Raji (cell line): ENCODE results near the gene FAAH.

ENCODE experiments used
- POLR2A ChIP-seq: IDR thresholded peaks from 2 replicates; pipeline ENCODE4 v1.6.1; 2011; ENCODE audit warnings: low read depth, low read length, control low read depth; ENCODE audit not compliant: insufficient read depth

FAAH gene

DNA sequence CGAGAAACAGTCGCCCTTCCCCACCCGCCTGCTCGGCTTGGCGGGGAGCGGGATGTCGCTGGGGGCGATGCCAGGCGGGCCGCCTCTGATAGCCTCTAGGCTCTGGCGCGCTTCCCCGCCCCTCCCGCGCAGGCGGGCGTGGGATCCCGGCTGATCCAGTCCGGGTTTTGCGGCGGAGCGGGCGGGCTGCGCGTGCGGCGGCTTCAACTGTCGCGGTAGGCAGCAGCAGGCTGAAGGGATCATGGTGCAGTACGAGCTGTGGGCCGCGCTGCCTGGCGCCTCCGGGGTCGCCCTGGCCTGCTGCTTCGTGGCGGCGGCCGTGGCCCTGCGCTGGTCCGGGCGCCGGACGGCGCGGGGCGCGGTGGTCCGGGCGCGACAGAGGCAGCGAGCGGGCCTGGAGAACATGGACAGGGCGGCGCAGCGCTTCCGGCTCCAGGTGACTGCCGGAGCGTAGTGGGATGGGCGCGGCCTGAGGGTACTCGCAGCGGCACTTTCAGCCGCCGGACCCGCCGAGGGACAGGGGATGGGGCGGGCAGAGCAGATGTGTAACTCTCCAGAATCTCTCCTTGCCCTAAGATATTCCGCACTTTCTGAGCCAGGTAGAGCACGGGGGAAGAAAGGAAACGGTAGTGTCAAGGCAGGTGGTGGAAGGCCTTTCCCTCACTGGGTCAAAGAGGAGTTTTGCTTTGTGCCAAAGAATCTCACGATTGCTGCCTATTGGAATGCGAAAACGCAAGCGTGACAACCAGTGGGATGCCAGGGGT, at the start of gene FAAH:
FAAH (plus strand) TSS at position 210 of the 764 bp plus-strand sequence; CDS start at position 242, 32 bp downstream.
- TF ChIP-seq POLR2A = no peak

DNA sequence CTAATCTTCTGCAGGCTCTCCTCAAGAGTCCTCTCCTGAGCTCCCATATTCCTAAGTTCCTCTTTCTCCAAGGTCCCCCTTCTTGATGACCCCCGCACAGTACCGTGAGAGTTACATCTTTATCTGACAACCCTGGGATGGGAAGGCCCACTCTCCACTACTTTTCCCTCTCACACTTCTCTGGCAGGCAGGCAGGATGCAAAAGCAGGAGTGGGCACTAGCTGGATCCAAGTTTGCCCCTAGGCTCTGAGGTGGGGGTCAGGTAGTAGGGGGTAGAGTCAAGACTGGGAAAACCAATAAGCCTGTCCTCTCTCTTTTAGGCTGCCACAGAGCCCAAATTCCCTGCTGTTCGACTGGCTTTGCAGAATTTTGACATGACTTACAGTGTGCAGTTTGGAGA, 49.6 kb upstream of the FAAH start:
- no peak for TF ChIP-seq POLR2A

DNA sequence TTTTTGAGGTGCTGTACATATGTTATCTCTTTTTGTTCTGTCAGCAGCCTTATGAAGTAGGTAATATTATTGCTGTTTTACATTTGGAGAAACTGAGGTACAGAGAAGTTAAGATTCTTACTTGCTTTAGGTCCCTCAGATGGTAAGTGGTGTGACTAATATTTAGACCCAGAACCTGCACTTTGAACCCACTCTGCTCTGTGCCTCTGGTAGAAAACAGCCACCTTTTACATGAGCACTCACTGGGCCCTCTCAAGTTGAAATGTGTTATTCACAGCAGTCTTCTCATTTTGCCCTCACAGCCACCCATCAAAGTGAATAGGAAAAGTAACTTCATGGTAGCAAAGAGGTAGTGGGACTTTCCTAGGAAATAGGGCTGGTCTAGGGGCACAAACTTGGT, 48.8 kb upstream of the FAAH start:
- TF ChIP-seq POLR2A = no peak

DNA sequence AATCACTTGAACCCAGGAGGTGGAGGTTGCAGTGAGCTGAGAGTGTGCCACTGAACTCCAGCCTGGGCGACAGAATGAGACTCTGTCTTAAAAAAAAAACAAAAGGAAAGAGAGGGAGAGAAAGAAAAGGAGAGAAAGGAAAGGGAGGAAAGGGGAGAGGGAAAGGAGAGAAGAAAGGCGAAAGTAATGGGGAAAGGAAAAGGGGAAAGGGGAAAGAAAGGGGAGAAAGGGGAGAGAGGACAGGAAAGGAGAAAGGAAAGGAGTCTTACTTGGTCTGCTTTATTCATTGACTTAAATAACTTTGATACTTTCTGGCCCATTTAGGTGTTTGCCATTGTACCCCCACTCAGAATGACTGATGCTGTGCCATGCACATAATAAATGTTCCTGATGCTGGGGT, 41.8 kb upstream of the FAAH start:
- no peak for TF ChIP-seq POLR2A

DNA sequence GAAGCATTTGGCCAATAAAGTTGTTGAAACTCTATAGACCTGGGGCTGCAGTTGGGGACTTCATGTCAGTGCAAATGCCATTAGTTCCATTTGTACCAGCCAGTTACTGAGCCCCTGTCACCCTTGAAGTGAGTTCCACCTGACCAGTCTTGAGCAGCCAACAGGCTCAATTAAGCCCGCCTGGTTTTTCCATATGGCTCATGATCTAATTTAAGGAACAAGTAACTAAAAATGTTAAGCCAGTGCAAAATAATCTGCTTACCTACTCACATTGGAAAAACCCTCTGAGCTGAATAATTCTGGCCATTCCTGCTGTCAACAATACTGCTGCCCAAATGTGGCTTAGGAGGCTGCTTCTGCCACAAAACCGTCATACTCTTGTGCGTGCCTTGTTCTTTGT, 32.0 kb upstream of the FAAH start:
- no peak for TF ChIP-seq POLR2A

DNA sequence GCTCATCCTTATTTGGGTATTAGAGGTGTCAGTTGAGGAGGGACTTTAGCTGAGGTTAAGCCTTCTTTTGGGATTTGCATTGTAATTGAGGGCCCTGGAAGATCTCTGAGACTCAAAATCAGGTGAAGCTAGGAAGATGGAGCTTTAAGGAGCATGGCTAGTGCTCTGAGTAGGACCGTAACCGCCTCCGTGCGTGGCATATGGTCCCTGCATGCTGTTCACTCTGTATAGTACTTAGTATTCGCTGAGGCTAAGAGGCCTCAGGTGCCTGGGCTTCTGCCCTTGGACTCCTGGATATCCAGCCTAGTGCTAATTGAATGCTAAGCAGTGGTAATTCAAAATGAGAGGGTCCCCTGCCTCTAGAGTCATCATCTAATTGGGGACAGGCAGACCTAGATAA, 31.0 kb upstream of the FAAH start:
- TF ChIP-seq POLR2A = no peak

DNA sequence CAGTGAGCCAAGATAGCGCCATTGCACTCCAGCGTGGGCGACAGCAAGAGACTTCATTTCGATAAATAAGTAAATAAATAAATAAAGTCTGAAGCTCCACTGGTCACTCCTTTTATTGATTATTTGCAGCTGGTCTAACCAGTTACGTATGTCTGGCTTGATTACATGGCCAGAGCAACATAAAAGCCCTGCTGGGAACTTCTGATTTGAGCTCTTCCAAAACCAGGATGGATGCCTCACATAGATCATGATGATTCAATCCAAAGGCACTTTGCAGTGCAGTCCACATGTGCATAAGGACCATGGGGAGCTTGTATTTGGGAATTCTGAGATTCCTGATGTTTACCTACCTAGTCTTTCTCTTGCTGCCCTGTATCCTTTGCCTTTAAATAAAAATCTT, 29.5 kb upstream of the FAAH start:
- TF ChIP-seq POLR2A = no peak

DNA sequence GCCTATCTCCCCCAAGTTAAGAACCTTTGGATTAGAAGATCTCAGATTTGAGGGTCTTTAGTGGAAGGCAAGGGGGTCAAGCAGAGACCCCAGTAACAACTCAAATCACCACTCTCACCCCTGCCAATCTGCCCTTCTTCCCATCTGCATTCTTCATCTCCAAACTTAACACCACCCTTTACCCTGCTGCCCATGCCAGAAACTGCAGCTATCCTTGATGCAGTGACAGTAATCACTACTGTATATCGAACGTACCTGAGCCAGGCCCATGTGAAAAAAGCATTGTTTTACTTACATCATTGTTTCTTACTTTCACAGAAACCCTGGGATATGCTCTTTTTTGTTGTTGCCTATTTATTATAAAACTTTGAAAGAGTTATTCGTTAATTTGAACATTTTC, 27.0 kb upstream of the FAAH start:
- TF ChIP-seq POLR2A = no peak

DNA sequence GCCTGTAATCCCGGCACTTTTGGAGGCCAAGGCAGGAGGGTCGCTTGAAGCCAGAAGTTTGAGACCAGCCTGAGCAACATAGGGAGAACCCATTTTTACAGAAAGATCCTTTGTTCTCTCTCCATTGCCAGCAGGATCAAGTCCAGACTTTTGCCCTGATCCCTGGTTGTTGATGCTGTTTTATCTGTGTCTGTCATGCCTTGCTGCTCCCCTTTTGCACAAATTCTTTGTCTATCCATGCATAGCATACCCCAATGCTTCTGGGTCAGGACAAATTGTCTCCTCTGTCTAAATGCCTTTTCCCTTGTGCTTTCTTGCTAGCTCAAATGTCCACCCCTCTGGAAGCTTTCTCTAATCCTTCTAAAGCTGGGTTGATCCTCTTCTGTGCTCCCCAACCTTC, 25.3 kb upstream of the FAAH start:
- no peak for TF ChIP-seq POLR2A

DNA sequence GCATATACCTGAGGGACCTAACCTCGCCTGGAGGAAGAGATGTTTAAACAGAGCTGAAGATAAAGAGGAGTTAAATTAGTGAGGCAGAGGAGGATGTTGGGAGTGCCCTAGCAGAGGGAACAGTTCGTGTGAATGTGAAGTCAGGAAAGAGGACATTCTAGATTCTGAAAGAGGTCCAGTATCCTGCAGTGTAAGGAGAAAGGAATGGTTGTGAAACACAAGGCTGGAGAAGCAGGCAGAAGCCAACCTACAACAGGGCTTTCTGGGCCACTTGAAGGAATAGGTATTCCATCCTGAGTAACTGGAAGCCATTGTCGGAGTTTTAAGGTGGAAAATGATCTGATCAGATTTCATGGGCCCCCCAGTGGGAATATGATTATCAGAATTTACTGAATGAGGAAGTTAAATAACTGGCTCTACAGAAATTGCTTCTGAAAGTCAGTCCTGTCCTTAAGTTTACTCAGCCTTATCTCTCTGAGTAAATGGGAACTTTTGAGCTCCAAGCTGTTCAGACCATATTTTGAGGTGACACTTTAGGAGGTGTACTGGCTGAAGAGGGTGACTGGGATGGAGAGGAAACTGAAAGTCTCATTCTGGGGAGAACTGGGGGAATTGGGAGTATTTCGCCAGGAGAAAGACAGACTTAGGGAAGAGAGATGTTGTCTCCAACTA, 24.4 kb upstream of the FAAH start:
- TF ChIP-seq POLR2A = no peak

DNA sequence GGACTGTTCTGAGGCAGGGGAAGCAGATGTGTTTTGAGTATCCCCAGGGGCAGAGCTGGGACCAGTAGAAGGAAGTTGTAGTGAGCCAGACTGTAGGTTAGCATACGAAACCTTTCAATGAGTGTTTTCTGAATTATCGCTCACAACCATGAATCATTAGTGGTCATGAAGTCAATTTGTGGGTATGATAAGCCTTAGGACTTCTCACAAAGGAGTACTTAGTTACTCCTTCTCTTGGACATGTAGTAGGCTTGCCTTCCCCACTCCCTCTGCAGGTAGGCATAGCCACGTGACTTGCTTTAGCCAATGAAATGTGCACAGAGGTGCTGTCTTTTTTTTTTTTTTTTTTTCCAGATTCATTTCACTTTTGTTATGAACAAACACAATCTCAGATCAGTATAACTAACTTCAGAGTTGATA, 23.9 kb upstream of the FAAH start:
- no peak for TF ChIP-seq POLR2A

DNA sequence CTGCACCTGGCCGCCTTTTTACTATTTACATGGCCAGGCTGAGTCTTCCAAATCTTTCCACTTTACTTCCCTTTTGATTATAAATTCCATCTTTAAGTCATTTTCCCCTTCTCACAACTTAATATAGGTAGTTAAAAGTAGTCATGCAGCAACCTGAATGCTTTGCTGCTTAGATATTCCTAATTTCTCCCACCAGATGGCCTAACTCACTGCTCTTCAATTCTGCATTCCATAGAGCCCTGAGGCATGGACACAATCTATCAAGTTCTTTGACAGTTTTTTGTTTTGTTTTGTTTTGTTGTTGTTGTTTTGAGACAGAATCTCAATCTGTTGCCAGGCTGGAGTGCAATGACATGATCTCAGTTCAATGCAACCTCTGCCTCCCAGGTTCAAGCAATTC, 21.7 kb upstream of the FAAH start:
- no peak for TF ChIP-seq POLR2A

DNA sequence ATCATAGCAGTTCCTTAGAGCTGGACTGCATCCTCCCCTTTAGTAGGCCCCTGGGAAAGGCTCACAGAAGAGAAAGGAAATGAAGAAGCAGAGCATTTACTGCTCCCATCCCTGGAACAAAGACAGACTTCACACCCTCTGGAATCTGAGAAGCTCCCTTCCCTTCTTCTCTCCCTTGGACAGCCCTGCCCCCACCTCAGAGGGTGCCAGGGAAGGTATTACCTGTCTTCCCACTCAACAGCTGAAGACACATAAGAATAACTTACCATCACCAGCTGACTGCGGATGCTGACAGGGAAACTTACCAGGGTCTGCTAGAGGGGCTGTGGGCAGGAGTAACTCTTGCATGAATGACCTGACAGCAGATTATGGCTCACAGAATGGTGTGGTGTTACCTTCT, 14.1 kb upstream of the FAAH start:
- TF ChIP-seq POLR2A = no peak

DNA sequence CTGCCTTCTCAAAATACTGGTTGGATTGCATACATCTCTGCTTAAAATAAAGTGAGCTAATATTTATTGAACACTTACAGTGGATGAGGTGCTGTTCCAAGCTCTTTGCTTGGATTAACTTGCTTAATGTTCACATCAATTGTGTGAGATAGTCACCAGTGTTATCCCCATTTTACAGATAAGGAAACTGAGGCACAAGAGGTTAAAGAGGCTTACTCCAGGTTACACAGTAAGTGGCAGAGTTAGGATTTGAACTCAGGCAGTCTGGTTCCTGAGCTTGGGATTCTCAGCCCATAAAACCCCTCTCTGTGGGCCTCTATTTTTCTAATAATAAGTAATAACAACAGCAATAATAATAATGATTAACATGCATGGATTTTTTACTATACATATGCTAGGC, 13.6 kb upstream of the FAAH start:
- TF ChIP-seq POLR2A = no peak

DNA sequence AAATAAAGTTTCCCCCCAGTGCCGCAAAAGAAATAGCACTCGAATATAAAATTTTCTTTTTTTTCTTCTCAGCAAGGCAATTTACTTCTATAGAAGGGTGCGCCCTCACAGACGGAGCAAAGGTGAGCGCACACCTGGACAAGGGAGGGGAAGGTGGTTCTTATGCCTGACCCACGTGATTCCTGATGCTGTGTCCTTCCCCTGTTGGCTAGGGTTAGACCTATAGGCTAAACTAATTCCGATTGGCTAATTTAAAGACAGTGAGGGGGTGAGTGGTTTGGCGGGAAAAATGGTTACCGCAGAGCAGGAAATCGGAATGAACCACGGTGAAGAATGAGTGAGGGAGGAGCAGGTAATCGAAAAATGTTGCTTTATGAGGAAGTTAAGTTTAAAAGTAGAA, 607 bp upstream of the FAAH start:
- no peak for TF ChIP-seq POLR2A

DNA sequence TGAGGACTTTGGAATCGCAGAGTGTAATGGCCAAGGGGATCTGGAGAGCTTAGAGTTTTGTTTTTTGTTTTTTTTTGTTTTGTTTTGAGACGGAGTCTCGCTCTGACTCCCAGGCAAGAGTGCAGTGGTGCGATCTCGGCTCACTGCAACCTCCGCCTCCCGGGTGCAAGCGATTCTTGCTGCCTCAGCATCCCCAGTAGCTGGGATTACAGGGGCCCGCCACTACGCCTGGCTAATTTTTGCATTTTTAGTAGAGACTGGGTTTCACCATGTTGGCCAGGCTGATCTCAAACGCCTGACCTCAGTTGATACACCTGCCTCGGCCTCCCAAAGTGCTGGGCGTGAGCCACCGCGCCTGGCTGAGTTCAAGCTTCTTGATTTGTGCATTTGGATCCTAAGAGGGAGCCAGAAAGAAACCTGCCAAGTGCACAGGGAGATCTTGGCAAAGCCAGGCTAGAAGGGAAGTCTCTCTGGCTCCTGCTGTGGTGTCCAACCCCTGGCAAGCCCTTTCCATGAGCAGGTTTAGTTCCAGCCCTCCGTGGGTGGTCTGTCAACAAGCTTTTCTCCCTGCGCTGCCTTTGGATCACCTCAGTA, 852 bp downstream of the FAAH start:
- no peak for TF ChIP-seq POLR2A
